ENCODE data around the gene DENND4A.

DENND4A gene

GRCh38 chr15:65793818-65794104 is 1.7 kb upstream of the DENND4A start:
- DNase-seq (ENCODE audit: low read depth) = no peak
- no peak for TF ChIP-seq CTCF (IDR thresholded peaks at IDR 0.05; ENCODE audit: low read depth, low read length, missing control alignments)
- peak overlapping the region; percentile 10 for H3K4me3 ChIP-seq (ENCODE audit: low read depth, low read length)

- peak overlapping the region; percentile 92 for H3K4me3 ChIP-seq (ENCODE audit: low read depth, low read length)
- DNase-seq (ENCODE audit: low read depth) = no peak
- no peak for TF ChIP-seq CTCF (IDR thresholded peaks at IDR 0.05; ENCODE audit: low read depth, low read length, missing control alignments)
Observed at GRCh38 chr15:65792988-65793817, 1.1 kb upstream of the DENND4A start.

- DNase-seq (ENCODE audit: low read depth) = no peak
- TF ChIP-seq CTCF (IDR thresholded peaks at IDR 0.05; ENCODE audit: low read depth, low read length, missing control alignments) = no peak
- H3K4me3 ChIP-seq (ENCODE audit: low read depth, low read length) = peak overlapping the region; percentile 78
Observed at GRCh38 chr15:65791335-65792137, 557 bp downstream of the DENND4A start.

GRCh38 chr15:65790694-65791334 is 1.3 kb downstream of the DENND4A start:
- DNase-seq (ENCODE audit: low read depth) = no peak
- TF ChIP-seq CTCF (IDR thresholded peaks at IDR 0.05; ENCODE audit: low read depth, low read length, missing control alignments) = no peak
- peak overlapping the region; percentile 78 for H3K4me3 ChIP-seq (ENCODE audit: low read depth, low read length)

- TF ChIP-seq CTCF (IDR thresholded peaks at IDR 0.05; ENCODE audit: low read depth, low read length, missing control alignments) = no peak
- no peak for DNase-seq (ENCODE audit: low read depth)
- H3K4me3 ChIP-seq (ENCODE audit: low read depth, low read length) = peak overlapping the region; percentile 78
Observed at GRCh38 chr15:65789759-65790425, 2.2 kb downstream of the DENND4A start.

- H3K4me3 ChIP-seq (ENCODE audit: low read depth, low read length) = peak overlapping the region; percentile 78; the same call in 1 of the 2 replicates
- no peak for TF ChIP-seq CTCF (IDR thresholded peaks at IDR 0.05; ENCODE audit: low read depth, low read length, missing control alignments)
- DNase-seq (ENCODE audit: low read depth) = no peak
Observed at GRCh38 chr15:65789105-65789504, 3.0 kb downstream of the DENND4A start.
